Lung (tissue), 12 donors: ENCODE results near the gene ITPRIPL1. TPM values are rescaled to one million over a fixed set of nuclear protein-coding genes. Genes with fewer than 3 reads are reported as not detected.

Experiments
- ATAC-seq: fragments of 200-7000 bp; cut with Tn5 transposase; one replicate; pipeline ENCODE4 v1.9.1; 2020; ENCODE audit warnings: moderate number of reproducible peaks; ENCODE audit not compliant: insufficient read depth, low FRiP score
- DNase-seq, 3 donors: peaks; one replicate each; pipeline ENCODE4 v3.0.0-alpha.2; 2013 to 2017
- H3K27ac ChIP-seq, 2 donors: one replicate each; pipeline ENCODE4 v1.5.1; 2013; ENCODE audit warnings: mild to moderate bottlenecking in 2 of 2, moderate library complexity in 2 of 2, control low read depth in 1 of 2, inconsistent platforms in 1 of 2, low read depth in 1 of 2, low read length in 1 of 2
- H3K27me3 ChIP-seq, 3 donors: one replicate each; pipeline ENCODE4 v1.5.1; 2013; ENCODE audit warnings: low read length in 2 of 3; ENCODE audit not compliant: control insufficient read depth in 3 of 3, insufficient read depth in 3 of 3
- H3K36me3 ChIP-seq, 4 donors: one replicate each; pipeline ENCODE4 v1.5.1; 2013; ENCODE audit warnings: low read length in 4 of 4, mild to moderate bottlenecking in 1 of 4, moderate library complexity in 1 of 4; ENCODE audit not compliant: control insufficient read depth in 4 of 4, insufficient read depth in 4 of 4
- H3K4me1 ChIP-seq, 5 donors: one replicate each; pipeline ENCODE4 v1.5.1; 2013; ENCODE audit warnings: low read length in 5 of 5, mild to moderate bottlenecking in 2 of 5, moderate library complexity in 1 of 5; ENCODE audit not compliant: control insufficient read depth in 5 of 5, insufficient read depth in 5 of 5
- H3K4me3 ChIP-seq: one replicate; pipeline ENCODE4 v1.5.1; 2013; ENCODE audit warnings: mild to moderate bottlenecking, control low read depth, moderate library complexity
- H3K9ac ChIP-seq, 2 donors: one replicate each; pipeline ENCODE4 v1.5.1; 2013; ENCODE audit warnings: low read length in 2 of 2, control low read depth in 1 of 2; ENCODE audit not compliant: insufficient read depth in 1 of 2
- H3K9me3 ChIP-seq, 4 donors: one replicate each; pipeline ENCODE4 v1.5.1; 2013; ENCODE audit warnings: low read length in 3 of 4, mild to moderate bottlenecking in 1 of 4, moderate library complexity in 1 of 4; ENCODE audit not compliant: control insufficient read depth in 4 of 4, insufficient read depth in 3 of 4
- CTCF ChIP-seq: IDR thresholded peaks from 2 replicates; pipeline ENCODE4 v1.5.1; 2012; ENCODE audit warnings: mild to moderate bottlenecking; ENCODE audit errors: control extremely low read depth, extremely low read depth
- WGBS, 2 donors: extraction: QIAGEN DNeasy Blood & Tissue Kit; methylation state at CpG; one replicate each; pipeline ENCODE4 v1.1.7; 2013; 5-methylcytosine and 5-hydroxymethylcytosine counted together
- polyA plus RNA-seq, 2 donors: library from polyadenylated mRNA; stranded (reverse); fragments of 200-250 nt; gene quantifications; one replicate each; pipeline ENCODE4 v1.2.1, GENCODE V29; 2013
- total RNA-seq, 2 donors: library from RNA; depleted of rRNA in 1 of 2; stranded (reverse); fragments of >200 nt in 1 of 2; gene quantifications; one replicate each; pipeline ENCODE4 v1.2.1, GENCODE V29; 2014 to 2021
- donor health status: control.
- donor health status: control.
- donor health status: Bipolar disorder and iron deficiency.
- donor health status: healthy.
- donor health status: DM: yes; HTN: yes; CAD: no.

Gene ITPRIPL1
- total and polyA plus RNA-seq, 4 donors = 0.33 to 2.2 (median 1.5) TPM

GRCh38 chr2:96326990-96327820 is 2.1 kb downstream of the ITPRIPL1 start:
- DNase-seq = no peak

GRCh38 chr2:96329456-96329855 is 4.3 kb downstream of the ITPRIPL1 start:
- ATAC-seq (no peak), DNase-seq (peak; percentile 46 to 88 (median 82))
- Histone ChIP-seq H3K27me3 (no peaks in the 10 kb centered on the region), H3K36me3 (peaks cover 0 to 3% (median 0%) of the 10 kb centered on the region in 4 donors), H3K4me3 (no peak overlapping the region), H3K9ac (no peak overlapping the region), H3K27ac (no peak overlapping the region), H3K9me3 (no peaks in the 10 kb centered on the region), H3K4me1 (peaks cover 0 to 24% (median 0%) of the 10 kb centered on the region in 5 donors)
- TF ChIP-seq CTCF = no peak
- 36 to 53% methylated on average over 1 of the region's 1 CpG for whole genome bisulfite sequencing, 2 donors

More at GRCh38 chr2:96326990-96327820, 2.1 kb downstream of the ITPRIPL1 start:
- H3K4me3 ChIP-seq = no peak overlapping the region
- H3K9me3 ChIP-seq = no peaks in the 10 kb centered on the region
- WGBS, 2 donors = 91 to 95% methylated on average over 21 of the region's 21 CpGs
- no peak for TF ChIP-seq CTCF
- ATAC-seq = no peak
- peaks cover 0 to 3% (median 0%) of the 10 kb centered on the region in 4 donors for H3K36me3 ChIP-seq
- H3K27ac ChIP-seq = no peak overlapping the region
- peaks cover 0 to 16% (median 10%) of the 10 kb centered on the region in 3 donors for H3K27me3 ChIP-seq
- H3K4me1 ChIP-seq = peaks cover 0 to 24% (median 0%) of the 10 kb centered on the region in 5 donors
- H3K9ac ChIP-seq = no peak overlapping the region

GRCh38 chr2:96329874-96330273 is 4.8 kb downstream of the ITPRIPL1 start:
- DNase-seq = no peak
- TF ChIP-seq CTCF = no peak
- Histone ChIP-seq H3K9me3 (no peaks in the 10 kb centered on the region), H3K4me1 (peaks cover 0 to 24% (median 1%) of the 10 kb centered on the region in 5 donors), H3K4me3 (no peak overlapping the region), H3K27me3 (no peaks in the 10 kb centered on the region), H3K27ac (no peak overlapping the region), H3K9ac (no peak overlapping the region), H3K36me3 (peaks cover 0 to 3% (median 0%) of the 10 kb centered on the region in 4 donors)
- ATAC-seq = no peak
- WGBS, 2 donors = 89 to 96% methylated on average over 6 of the region's 6 CpGs
